Measurements from ENCODE around the gene DSCAM.

Gene DSCAM

GRCh38 chr21:40179166-40179565 lies 667.8 kb downstream of the DSCAM start:
- Histone ChIP-seq H3K27me3 (ENCODE audit: low read length) (no peaks in the 10 kb centered on the region), H3K9me3 (ENCODE audit: insufficient read depth, low read length) (peaks cover 16% of the 10 kb centered on the region), H3K9ac (ENCODE audit: low read length) (no peak overlapping the region), H3F3A (ENCODE audit: insufficient read depth) (no peaks in the 10 kb centered on the region), H3K9me2 (replicated peaks; ENCODE audit: insufficient read depth, low read length) (no peaks in the 10 kb centered on the region), H3K36me3 (ENCODE audit: low read length) (no peaks in the 10 kb centered on the region), H3K27ac (ENCODE audit: low read depth, low read length) (no peak overlapping the region), H3K4me2 (ENCODE audit: low read depth, low read length, poor library complexity, severe bottlenecking) (no peak overlapping the region), H4K20me1 (ENCODE audit: low read depth, low read length) (no peaks in the 10 kb centered on the region), H2AFZ (ENCODE audit: low read depth, low read length, severe bottlenecking) (no peak overlapping the region), H3K4me3 (ENCODE audit: insufficient read depth, low read length, poor library complexity, severe bottlenecking) (no peak overlapping the region), H3K79me2 (ENCODE audit: insufficient read depth, low read length) (no peaks in the 10 kb centered on the region)
- TF ChIP-seq EZH2phosphoT487 (conservative IDR thresholded peaks at IDR 0.05; ENCODE audit: low read length), result no peak
- no peak for TF ChIP-seq CTCF (IDR thresholded peaks at IDR 0.05; ENCODE audit: insufficient read depth, low read length, poor library complexity, severe bottlenecking)

- no peaks in the 10 kb centered on the region for H3K79me2 ChIP-seq (ENCODE audit: insufficient read depth, low read length)
- no peak overlapping the region for H3K4me3 ChIP-seq (ENCODE audit: insufficient read depth, low read length, poor library complexity, severe bottlenecking)
- no peak overlapping the region for H3K4me2 ChIP-seq (ENCODE audit: low read depth, low read length, poor library complexity, severe bottlenecking)
- no peaks in the 10 kb centered on the region for H4K20me1 ChIP-seq (ENCODE audit: low read depth, low read length)
- peaks cover 16% of the 10 kb centered on the region for H3K9me3 ChIP-seq (ENCODE audit: insufficient read depth, low read length)
- TF ChIP-seq CTCF (IDR thresholded peaks at IDR 0.05; ENCODE audit: insufficient read depth, low read length, poor library complexity, severe bottlenecking), result no peak
- TF ChIP-seq EZH2phosphoT487 (conservative IDR thresholded peaks at IDR 0.05; ENCODE audit: low read length), result no peak
- no peak overlapping the region for H3K27ac ChIP-seq (ENCODE audit: low read depth, low read length)
- H3K27me3 ChIP-seq (ENCODE audit: low read length), result no peaks in the 10 kb centered on the region
- no peak overlapping the region for H3K9ac ChIP-seq (ENCODE audit: low read length)
- H3K9me2 ChIP-seq (replicated peaks; ENCODE audit: insufficient read depth, low read length), result no peaks in the 10 kb centered on the region
- no peaks in the 10 kb centered on the region for H3K36me3 ChIP-seq (ENCODE audit: low read length)
- H3F3A ChIP-seq (ENCODE audit: insufficient read depth), result no peaks in the 10 kb centered on the region
- no peak overlapping the region for H2AFZ ChIP-seq (ENCODE audit: low read depth, low read length, severe bottlenecking)
These were observed 668.2 kb downstream of the DSCAM start for GRCh38 chr21:40178726-40179125.

DNA sequence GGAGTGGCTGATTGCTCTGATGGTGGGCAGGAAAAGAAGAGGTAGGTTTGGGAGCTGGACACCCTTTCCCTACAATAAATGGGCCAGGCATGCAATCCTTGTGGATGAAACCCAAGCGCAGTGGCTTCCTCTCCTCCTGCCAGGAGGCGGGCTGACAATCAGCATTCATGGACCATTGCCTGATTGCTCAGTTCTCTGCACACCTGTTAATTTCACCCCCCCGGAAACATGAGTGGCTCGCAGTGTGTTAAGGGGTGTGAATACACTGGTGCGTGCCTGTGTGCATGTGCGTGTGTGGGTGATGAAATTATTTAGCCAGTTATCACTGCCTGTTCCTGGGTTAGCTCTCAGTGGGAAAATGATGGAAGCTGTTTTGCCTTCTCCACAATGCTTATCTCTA lies 669.0 kb downstream of the DSCAM start:
- no peak overlapping the region for H3K9ac ChIP-seq (ENCODE audit: low read length)
- no peak overlapping the region for H3K27ac ChIP-seq (ENCODE audit: low read depth, low read length)
- no peaks in the 10 kb centered on the region for H3K79me2 ChIP-seq (ENCODE audit: insufficient read depth, low read length)
- H4K20me1 ChIP-seq (ENCODE audit: low read depth, low read length), result no peaks in the 10 kb centered on the region
- no peak for TF ChIP-seq CTCF (IDR thresholded peaks at IDR 0.05; ENCODE audit: insufficient read depth, low read length, poor library complexity, severe bottlenecking)
- TF ChIP-seq EZH2phosphoT487 (conservative IDR thresholded peaks at IDR 0.05; ENCODE audit: low read length), result no peak
- peaks cover 16% of the 10 kb centered on the region for H3K9me3 ChIP-seq (ENCODE audit: insufficient read depth, low read length)
- H3K27me3 ChIP-seq (ENCODE audit: low read length), result no peaks in the 10 kb centered on the region
- H3K9me2 ChIP-seq (replicated peaks; ENCODE audit: insufficient read depth, low read length), result no peaks in the 10 kb centered on the region
- H2AFZ ChIP-seq (ENCODE audit: low read depth, low read length, severe bottlenecking), result no peak overlapping the region
- no peak overlapping the region for H3K4me2 ChIP-seq (ENCODE audit: low read depth, low read length, poor library complexity, severe bottlenecking)
- H3K36me3 ChIP-seq (ENCODE audit: low read length), result no peaks in the 10 kb centered on the region
- H3F3A ChIP-seq (ENCODE audit: insufficient read depth), result no peaks in the 10 kb centered on the region
- no peak overlapping the region for H3K4me3 ChIP-seq (ENCODE audit: insufficient read depth, low read length, poor library complexity, severe bottlenecking)

Data from SU-DHL-6 (cell line).